SK-N-MC (cell line): Measurements from ENCODE around the gene MUC7.

Experiments
- DNase-seq: peaks from one replicate; pipeline ENCODE4 v3.0.0-alpha.2; 2011; ENCODE audit warnings: low read depth, low spot score
- H3K27ac ChIP-seq: fragments of 200-600 bp; sonication (generic); 2 replicates; pipeline ENCODE4 v1.5.1; 2016; ENCODE audit warnings: mixed run types
- H3K36me3 ChIP-seq: fragments of 200-600 bp; sonication (generic); 2 replicates; pipeline ENCODE4 v1.6.1; 2017; ENCODE audit warnings: antibody characterized with exemption, low read length, mixed read lengths; ENCODE audit not compliant: insufficient read depth
- H3K4me3 ChIP-seq: fragments of 200-600 bp; sonication (generic); 2 replicates; pipeline ENCODE4 v1.5.1; 2016
- H3K9ac ChIP-seq: fragments of 200-600 bp; sonication (generic); 2 replicates; pipeline ENCODE4 v1.8.0; 2017; ENCODE audit warnings: mixed run types, mixed read lengths; ENCODE audit not compliant: insufficient read length
- H3K9me3 ChIP-seq: fragments of 200-600 bp; sonication (generic); 2 replicates; pipeline ENCODE4 v1.6.1; 2017; ENCODE audit warnings: low read depth, mild to moderate bottlenecking, antibody characterized with exemption, low read length, moderate library complexity, mixed read lengths
- EZH2 ChIP-seq: fragments of 200-600 bp; sonication (generic); IDR thresholded peaks from one replicate; pipeline ENCODE4 v1.6.1; 2017; ENCODE audit warnings: antibody characterized with exemption
- FOXP2 ChIP-seq: optimal IDR thresholded peaks from 2 replicates; pipeline ENCODE3; 2011; ENCODE audit warnings: mild to moderate bottlenecking, moderate library complexity; ENCODE audit not compliant: insufficient read depth; ENCODE audit errors: extremely low read length, control extremely low read depth
- POLR2AphosphoS5 ChIP-seq: IDR thresholded peaks from 2 replicates; pipeline ENCODE4 v1.6.1; 2012; ENCODE audit warnings: mild to moderate bottlenecking, low read depth, low read length, borderline replicate concordance

MUC7 gene

DNA sequence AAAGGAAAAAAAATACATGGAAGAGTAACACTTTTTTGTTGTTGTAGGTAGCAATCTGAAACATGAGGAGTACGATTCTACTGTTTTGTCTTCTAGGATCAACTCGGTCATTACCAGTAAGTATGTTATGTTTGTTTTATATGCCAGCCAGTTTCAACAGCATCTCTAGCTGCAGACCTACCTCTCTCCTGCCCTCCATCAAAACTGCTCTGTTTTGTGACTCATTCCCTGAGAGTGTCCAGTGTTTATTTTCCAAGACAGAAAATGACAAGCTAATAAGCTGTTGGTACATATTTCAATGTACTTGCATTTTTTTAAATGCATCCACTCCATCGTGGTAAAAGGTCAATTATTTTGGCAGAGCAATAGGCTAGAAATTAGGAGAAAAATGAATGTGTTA lies 46.7 kb downstream of the MUC7 start:
- no peak for DNase-seq
- TF ChIP-seq POLR2AphosphoS5 (no peak), EZH2 (no peak), FOXP2 (no peak)

DNA sequence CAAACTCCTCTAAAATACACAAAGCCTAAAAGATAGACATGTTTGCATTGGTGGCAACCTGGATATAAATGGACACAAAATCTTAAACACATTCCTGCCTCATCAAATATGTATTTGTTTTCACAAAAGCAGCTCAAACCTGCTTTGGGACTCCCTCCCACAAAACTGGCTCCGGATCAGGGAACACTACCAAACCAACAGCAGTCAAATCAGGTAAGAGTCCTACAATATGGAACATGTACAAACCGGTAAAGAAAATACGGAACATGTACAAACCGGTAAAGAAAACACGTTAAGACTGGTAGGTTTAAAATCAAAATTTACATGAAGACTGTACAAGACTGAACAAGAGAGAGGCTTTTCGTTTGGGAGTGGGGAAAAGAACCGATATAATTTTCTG lies 50.6 kb downstream of the MUC7 start:
- Histone ChIP-seq H3K27ac (no peak overlapping the region), H3K4me3 (no peak overlapping the region), H3K9me3 (no peaks in the 10 kb centered on the region), H3K9ac (no peak overlapping the region), H3K36me3 (no peaks in the 10 kb centered on the region)
- no peak for TF ChIP-seq EZH2
- TF ChIP-seq FOXP2 = no peak
- no peak for TF ChIP-seq POLR2AphosphoS5
- DNase-seq = no peak

More for the DNA sequence above, 46.7 kb downstream of the MUC7 start:
- H3K4me3 ChIP-seq = no peak overlapping the region
- H3K9me3 ChIP-seq = no peaks in the 10 kb centered on the region
- H3K27ac ChIP-seq = no peak overlapping the region
- no peak overlapping the region for H3K9ac ChIP-seq
- no peaks in the 10 kb centered on the region for H3K36me3 ChIP-seq

DNA sequence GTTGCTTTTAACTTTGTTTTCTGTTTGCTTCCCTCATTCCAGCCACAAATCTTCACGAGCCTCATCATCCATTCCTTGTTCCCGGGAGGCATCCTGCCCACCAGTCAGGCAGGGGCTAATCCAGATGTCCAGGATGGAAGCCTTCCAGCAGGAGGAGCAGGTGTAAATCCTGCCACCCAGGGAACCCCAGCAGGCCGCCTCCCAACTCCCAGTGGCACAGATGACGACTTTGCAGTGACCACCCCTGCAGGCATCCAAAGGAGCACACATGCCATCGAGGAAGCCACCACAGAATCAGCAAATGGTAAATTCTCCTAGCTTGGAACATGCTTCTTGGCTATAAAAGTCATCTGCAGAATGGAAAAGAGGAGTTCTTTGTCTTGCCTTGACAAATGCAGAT lies 59.0 kb downstream of the MUC7 start:
- no peak for DNase-seq
- H3K9ac ChIP-seq = no peak overlapping the region
- TF ChIP-seq EZH2 = no peak
- TF ChIP-seq POLR2AphosphoS5 = no peak
- TF ChIP-seq FOXP2 = no peak

DNA sequence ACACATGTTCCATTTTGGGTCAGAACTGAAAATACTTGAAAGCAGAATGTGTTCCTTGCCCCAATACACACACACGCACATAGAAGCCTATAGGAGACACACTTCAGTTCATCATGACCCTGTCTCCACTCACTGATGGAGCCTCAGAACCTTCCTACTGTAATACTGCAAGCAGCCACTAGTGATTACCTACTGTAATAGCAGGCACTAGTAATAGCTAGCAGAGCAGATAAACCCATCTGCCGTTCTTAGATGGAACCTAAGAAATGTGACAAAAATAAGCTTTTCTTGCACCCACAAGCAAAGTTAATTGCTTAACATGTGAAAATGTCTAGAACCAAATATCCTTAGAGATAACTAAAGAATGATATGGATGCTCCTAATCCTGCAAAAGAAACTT lies 60.0 kb downstream of the MUC7 start:
- DNase-seq = no peak

More for the DNA sequence above, 59.0 kb downstream of the MUC7 start:
- Histone ChIP-seq H3K27ac (no peak overlapping the region), H3K4me3 (no peak overlapping the region), H3K9me3 (no peaks in the 10 kb centered on the region), H3K36me3 (no peaks in the 10 kb centered on the region)

More for the DNA sequence above, 60.0 kb downstream of the MUC7 start:
- Histone ChIP-seq H3K9me3 (no peaks in the 10 kb centered on the region), H3K9ac (no peak overlapping the region), H3K27ac (no peak overlapping the region), H3K4me3 (no peak overlapping the region), H3K36me3 (no peaks in the 10 kb centered on the region)
- TF ChIP-seq POLR2AphosphoS5 (no peak), FOXP2 (no peak), EZH2 (no peak)
